Heart left ventricle (tissue), 13 donors: ENCODE measurements around the gene S100PBP.

ENCODE experiments used
- POLR2A ChIP-seq, 2 donors: fragments of 450-650 bp; IDR thresholded peaks; one replicate each; pipeline ENCODE4 v1.6.1; 2017; ENCODE audit warnings: antibody characterized with exemption in 2 of 2, mild to moderate bottlenecking in 2 of 2, moderate library complexity in 2 of 2
- TF ChIP-seq, protein P1 (sequence below), 12 donors: fragments of 200-600 bp; sonication (generic) in 4 of 12; IDR thresholded peaks; one replicate each; pipeline versions ENCODE4 v1.5.0 to v1.8.0; 2018 to 2022; ENCODE audit warnings: antibody characterized with exemption in 12 of 12, mild to moderate bottlenecking in 5 of 12
- donor health status: ischemic (EF 13 %, LVEDD 7.1; RV severe dilation, severe dysfunction).
- donor health status: DM: no; HTN: yes; CAD: no.
- donor health status: DM: no; HTN: no; CAD: no.
- donor health status: ischemic (EF 25% LVEDD 6.9; RV normal size, moderate dysfunction).
- donor health status: ischemic (EF 25% LVEDD 5.7; RV mildly dilated, moderate dysfunction).
- donor health status: ischemic (EF 35%, LVEDD 5.7; RV mildly dilated, moderate dysfunction).
- donor health status: nonischemic (EF 11% LVEDD 7.7; RV severe dilation, severe dysfunction).
- donor health status: DM: yes; HTN: yes; CAD: no.
- donor health status: PGD.
- donor health status: ischemic (EF 29% LVEDD 5.4; RV normal size, mild dysfunction).
- donor health status: nonischemic (EF 23%, LVEDD 6.1; RV moderate dilation, normal function).

DNA sequence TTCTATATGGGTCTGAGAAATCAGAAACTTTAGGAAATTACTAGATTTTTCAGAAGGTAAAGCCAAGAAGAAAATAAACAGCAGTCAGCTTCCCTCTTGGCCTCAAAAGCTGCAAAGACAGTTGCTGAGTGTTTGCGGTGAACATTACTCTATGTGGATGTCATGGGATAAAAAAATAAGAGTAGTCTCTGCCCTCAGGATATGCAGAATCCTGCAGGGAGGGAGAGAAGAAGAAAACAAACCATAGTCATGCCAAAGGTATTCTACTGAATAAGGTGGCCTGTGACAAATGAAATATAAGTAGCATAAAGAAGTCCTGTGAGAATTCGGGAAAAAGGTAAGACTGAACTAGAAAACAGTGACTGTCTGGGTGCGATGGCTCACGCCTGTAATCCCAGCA, 19.3 kb upstream of the S100PBP start:
- TF ChIP-seq, protein P1, sequence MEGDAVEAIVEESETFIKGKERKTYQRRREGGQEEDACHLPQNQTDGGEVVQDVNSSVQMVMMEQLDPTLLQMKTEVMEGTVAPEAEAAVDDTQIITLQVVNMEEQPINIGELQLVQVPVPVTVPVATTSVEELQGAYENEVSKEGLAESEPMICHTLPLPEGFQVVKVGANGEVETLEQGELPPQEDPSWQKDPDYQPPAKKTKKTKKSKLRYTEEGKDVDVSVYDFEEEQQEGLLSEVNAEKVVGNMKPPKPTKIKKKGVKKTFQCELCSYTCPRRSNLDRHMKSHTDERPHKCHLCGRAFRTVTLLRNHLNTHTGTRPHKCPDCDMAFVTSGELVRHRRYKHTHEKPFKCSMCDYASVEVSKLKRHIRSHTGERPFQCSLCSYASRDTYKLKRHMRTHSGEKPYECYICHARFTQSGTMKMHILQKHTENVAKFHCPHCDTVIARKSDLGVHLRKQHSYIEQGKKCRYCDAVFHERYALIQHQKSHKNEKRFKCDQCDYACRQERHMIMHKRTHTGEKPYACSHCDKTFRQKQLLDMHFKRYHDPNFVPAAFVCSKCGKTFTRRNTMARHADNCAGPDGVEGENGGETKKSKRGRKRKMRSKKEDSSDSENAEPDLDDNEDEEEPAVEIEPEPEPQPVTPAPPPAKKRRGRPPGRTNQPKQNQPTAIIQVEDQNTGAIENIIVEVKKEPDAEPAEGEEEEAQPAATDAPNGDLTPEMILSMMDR (IDR thresholded peaks at IDR 0.05): no peak
- TF ChIP-seq POLR2A (IDR thresholded peaks at IDR 0.05): no peak
